Activated CD4-positive, alpha-beta memory T cell treated with anti-CD3 and anti-CD28 coated beads, Interleukin-2, amount 10 ng/mL, durations not matched to agents 7 days and 5 days (primary cell): Measurements from ENCODE around the gene AGL. TPM values are rescaled to one million over a fixed set of nuclear protein-coding genes. Genes with fewer than 3 reads are reported as not detected.

Source experiments
- total RNA-seq, 2 experiments: library from RNA; stranded (reverse); gene quantifications; one replicate each; pipeline ENCODE4 v1.2.3, GENCODE V29; 2021

AGL gene
- total RNA-seq, 2 experiments from 2014 or later: 13.0 to 13.9 TPM

Other genes starting within 250 kb of the AGL start
- gene PALMD, start 204.2 kb upstream of the AGL start, total RNA-seq: not detected
- 1 to 10 TPM; 1.2 to 1.7 TPM for gene FRRS1, start 83.7 kb upstream of the AGL start, total RNA-seq
- gene SLC35A3, start 119.6 kb downstream of the AGL start, total RNA-seq: 10 to 100 TPM; 16.4 to 17.7 TPM